Calu3 (cell line): Measurements from ENCODE around the gene SLC1A6. TPM values are rescaled to one million over a fixed set of nuclear protein-coding genes. Genes with fewer than 3 reads are reported as not detected.

Source experiments
- BruUV-seq: library from RNA; stranded (reverse); fragments of 400-500 nt; replicated peaks from 2 replicates; lab custom pipeline; 2021; lab: Mats Ljungman, UMichigan
- CTCF ChIA-PET: fragments of 300-600 bp; sonication (Branson Sonifier 250); formaldehyde crosslinking; loops from one replicate; lab custom pipeline; 2022; ENCODE audit warnings: antibody characterized with exemption; lab: Charles Lee
- DNase-seq: peaks from one replicate; pipeline ENCODE4 v3.0.0; 2022
- H3K27ac Mint-ChIP-seq: one replicate; pipeline ENCODE4 v1.8.0; 2022; ENCODE audit warnings: mixed read lengths; ENCODE audit not compliant: unreplicated experiment
- H3K27me3 Mint-ChIP-seq: one replicate; pipeline ENCODE4 v1.8.0; 2022; ENCODE audit warnings: mixed read lengths; ENCODE audit not compliant: unreplicated experiment
- H3K36me3 Mint-ChIP-seq: one replicate; pipeline ENCODE4 v1.8.0; 2022; ENCODE audit warnings: mild to moderate bottlenecking, moderate library complexity, mixed read lengths; ENCODE audit not compliant: insufficient read depth, unreplicated experiment
- H3K4me1 Mint-ChIP-seq: one replicate; pipeline ENCODE4 v1.8.0; 2022; ENCODE audit warnings: mild to moderate bottlenecking, low read depth, mixed read lengths; ENCODE audit not compliant: unreplicated experiment
- H3K4me3 Mint-ChIP-seq: one replicate; pipeline ENCODE4 v1.8.0; 2022; ENCODE audit warnings: mild to moderate bottlenecking, low read depth, moderate library complexity, mixed read lengths; ENCODE audit not compliant: unreplicated experiment
- H3K9me3 Mint-ChIP-seq: one replicate; pipeline ENCODE4 v1.8.0; 2022; ENCODE audit warnings: low read depth, mixed read lengths; ENCODE audit not compliant: unreplicated experiment
- intact Hi-C: fragments of 100-400 bp; cut with micrococcal nuclease; formaldehyde crosslinking; loops from one replicate; pipeline ENCODE4 v1.10.0; 2022; ENCODE audit not compliant: unreplicated experiment
- total RNA-seq: library from RNA; stranded (reverse); gene quantifications from 2 replicates; pipeline ENCODE4 v1.2.3, GENCODE V29; 2022
- TF ChIP-seq, protein P1 (sequence below): fragments of 200-600 bp; IDR thresholded peaks from one replicate; pipeline ENCODE4 v1.8.0; 2022; ENCODE audit warnings: antibody characterized with exemption; ENCODE audit not compliant: unreplicated experiment

Gene SLC1A6
- total RNA-seq, 1 experiment from 2014 or later = not detected

DNA sequence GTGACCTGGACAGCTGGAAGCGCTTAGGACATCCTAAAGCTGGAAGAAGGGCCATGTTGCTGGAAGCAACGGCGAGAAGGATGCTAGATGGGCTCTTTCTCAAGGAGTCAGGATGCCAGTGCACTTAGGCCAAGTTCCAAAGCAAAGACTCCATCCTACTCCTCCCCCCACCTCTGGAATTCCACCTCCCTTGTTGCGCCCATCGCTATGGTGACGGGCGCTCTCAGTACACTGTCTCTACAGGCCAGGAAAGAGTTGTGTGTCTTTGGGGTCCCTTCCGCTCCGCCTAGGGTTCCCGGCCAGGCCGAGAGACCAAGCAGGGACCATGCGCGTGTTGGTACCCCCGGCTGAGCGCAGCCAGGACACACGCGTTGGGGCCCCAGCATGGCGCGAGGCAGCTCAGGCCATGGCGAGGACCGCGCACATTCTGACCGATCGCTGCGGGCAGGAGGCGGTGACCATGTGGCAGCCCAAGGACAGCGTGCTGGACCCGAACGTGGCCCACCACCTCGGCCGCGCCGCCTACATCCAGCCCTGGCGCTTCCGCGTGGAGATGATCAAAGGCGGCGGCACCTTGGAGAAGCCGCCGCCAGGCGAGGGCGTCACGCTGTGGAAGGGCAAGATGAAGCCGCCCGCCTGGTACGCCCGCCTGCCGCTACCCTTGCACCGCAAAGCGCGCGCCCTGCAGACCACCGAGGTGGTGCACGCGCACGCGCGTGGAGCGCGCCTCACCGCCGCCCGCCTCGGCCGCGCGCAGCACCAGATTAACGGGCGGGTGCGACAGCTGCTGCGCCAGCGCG is 31.0 kb upstream of the SLC1A6 start:
- no peak for DNase-seq
- TF ChIP-seq, protein P1, sequence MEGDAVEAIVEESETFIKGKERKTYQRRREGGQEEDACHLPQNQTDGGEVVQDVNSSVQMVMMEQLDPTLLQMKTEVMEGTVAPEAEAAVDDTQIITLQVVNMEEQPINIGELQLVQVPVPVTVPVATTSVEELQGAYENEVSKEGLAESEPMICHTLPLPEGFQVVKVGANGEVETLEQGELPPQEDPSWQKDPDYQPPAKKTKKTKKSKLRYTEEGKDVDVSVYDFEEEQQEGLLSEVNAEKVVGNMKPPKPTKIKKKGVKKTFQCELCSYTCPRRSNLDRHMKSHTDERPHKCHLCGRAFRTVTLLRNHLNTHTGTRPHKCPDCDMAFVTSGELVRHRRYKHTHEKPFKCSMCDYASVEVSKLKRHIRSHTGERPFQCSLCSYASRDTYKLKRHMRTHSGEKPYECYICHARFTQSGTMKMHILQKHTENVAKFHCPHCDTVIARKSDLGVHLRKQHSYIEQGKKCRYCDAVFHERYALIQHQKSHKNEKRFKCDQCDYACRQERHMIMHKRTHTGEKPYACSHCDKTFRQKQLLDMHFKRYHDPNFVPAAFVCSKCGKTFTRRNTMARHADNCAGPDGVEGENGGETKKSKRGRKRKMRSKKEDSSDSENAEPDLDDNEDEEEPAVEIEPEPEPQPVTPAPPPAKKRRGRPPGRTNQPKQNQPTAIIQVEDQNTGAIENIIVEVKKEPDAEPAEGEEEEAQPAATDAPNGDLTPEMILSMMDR = no peak
- no peak overlapping the region for H3K4me3 Mint-ChIP-seq
- no TSS peak for BruUV-seq
- H3K27me3 Mint-ChIP-seq = peaks cover 38% of the 10 kb centered on the region
- intact Hi-C loops = no loop called here
- CTCF ChIA-PET = no interaction called here
- H3K4me1 Mint-ChIP-seq = no peaks in the 10 kb centered on the region
- no peaks in the 10 kb centered on the region for H3K36me3 Mint-ChIP-seq
- no peak overlapping the region for H3K27ac Mint-ChIP-seq
- no peaks in the 10 kb centered on the region for H3K9me3 Mint-ChIP-seq

DNA sequence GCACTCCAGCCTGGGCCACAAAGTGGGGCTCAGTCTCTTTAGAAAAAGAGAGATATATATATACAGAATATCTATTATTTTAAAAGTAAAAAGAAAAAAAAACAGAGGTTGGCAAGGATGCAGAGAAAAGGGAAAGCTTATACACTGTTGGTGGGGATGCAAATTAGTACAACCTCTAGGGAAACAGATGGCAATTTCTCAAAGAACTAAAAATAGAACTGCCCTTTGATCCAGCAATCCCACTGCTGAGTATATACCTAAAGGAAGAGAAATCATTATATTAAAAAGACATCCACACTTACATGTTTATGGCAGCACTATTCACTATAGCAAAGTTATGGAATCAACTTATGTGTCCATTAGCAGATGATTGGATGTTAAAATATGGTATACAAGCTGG is 28.6 kb upstream of the SLC1A6 start:
- H3K4me1 Mint-ChIP-seq = no peaks in the 10 kb centered on the region
- BruUV-seq = no TSS peak
- H3K27me3 Mint-ChIP-seq = peaks cover 53% of the 10 kb centered on the region
- DNase-seq = no peak
- CTCF ChIA-PET = no interaction called here
- no peak overlapping the region for H3K27ac Mint-ChIP-seq
- TF ChIP-seq, protein P1 = no peak
- H3K4me3 Mint-ChIP-seq = no peak overlapping the region
- no peaks in the 10 kb centered on the region for H3K36me3 Mint-ChIP-seq
- intact Hi-C loops = no loop called here
- H3K9me3 Mint-ChIP-seq = no peaks in the 10 kb centered on the region

DNA sequence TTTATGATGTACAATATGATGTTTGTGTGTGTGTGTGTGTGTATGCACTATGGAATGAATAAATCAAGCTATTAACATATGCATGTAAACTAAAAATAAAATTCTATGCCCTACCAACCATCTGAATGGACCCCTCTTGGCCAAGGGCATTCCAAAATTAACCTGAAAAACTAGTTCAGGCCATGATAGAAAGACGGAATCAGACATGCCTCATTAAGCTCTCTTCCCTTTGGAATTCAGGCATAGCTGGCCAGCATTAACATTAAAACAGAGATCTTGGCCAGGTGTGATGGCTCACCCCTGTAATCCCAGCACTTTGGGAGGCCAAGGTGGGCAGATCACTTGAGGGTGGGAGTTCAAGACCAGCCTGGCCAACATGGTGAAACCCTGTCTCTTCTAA is 18.3 kb upstream of the SLC1A6 start:
- no peaks in the 10 kb centered on the region for H3K9me3 Mint-ChIP-seq
- H3K27ac Mint-ChIP-seq = no peak overlapping the region
- CTCF ChIA-PET = interaction anchor here (0.7 kb wide), 2 partner anchors 51 to 133 kb away, joined by 3 read pairs; partner anchors contain the start of gene CASP14
- H3K27me3 Mint-ChIP-seq = peaks cover 92% of the 10 kb centered on the region
- no peak for DNase-seq
- no TSS peak for BruUV-seq
- H3K36me3 Mint-ChIP-seq = no peaks in the 10 kb centered on the region
- intact Hi-C loops = no loop called here
- H3K4me1 Mint-ChIP-seq = no peaks in the 10 kb centered on the region
- TF ChIP-seq, protein P1 = no peak
- no peak overlapping the region for H3K4me3 Mint-ChIP-seq

DNA sequence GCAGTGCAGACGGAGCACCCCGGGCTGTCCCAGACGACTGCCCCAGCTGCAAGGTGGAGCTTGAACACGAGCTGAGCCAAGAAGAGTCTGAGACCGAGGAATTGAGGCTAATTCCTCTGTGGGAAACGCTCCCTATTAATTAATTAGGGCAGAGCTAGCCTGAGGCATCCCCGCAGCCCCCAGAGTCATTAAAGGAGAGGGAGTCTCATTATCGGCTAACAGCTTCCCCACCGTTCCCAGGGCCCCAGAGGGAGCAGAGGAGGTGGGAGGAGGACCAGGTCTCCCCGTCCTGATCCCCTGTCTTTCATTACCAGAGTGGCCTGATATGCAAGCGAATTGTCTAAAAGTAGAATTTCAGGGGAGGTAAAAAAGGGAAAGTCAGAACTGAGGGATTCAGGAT is 13.1 kb upstream of the SLC1A6 start:
- BruUV-seq = no TSS peak
- no peak overlapping the region for H3K27ac Mint-ChIP-seq
- H3K36me3 Mint-ChIP-seq = no peaks in the 10 kb centered on the region
- DNase-seq = no peak
- peaks cover 64% of the 10 kb centered on the region for H3K27me3 Mint-ChIP-seq
- intact Hi-C loops = no loop called here
- no peaks in the 10 kb centered on the region for H3K9me3 Mint-ChIP-seq
- no peaks in the 10 kb centered on the region for H3K4me1 Mint-ChIP-seq
- CTCF ChIA-PET = no interaction called here
- TF ChIP-seq, protein P1 = no peak
- H3K4me3 Mint-ChIP-seq = no peak overlapping the region
